ENCODE results near the gene COL12A1.

COL12A1 gene

GRCh38 chr6:75115481-75115880, 90.4 kb downstream of the COL12A1 start:
- no peaks in the 10 kb centered on the region for H3K27me3 ChIP-seq (ENCODE audit: control insufficient read depth in 1 of 2, insufficient read depth in 2 of 2, low read length in 2 of 2)
- H3K27ac ChIP-seq (ENCODE audit: low read length), result peak overlapping the region; percentile 24
- no peaks in the 10 kb centered on the region for H3K4me1 ChIP-seq (ENCODE audit: control insufficient read depth, insufficient read depth, low read length)
- peak overlapping the region in 1 of 2 donors; percentile 35 for H3K4me3 ChIP-seq (ENCODE audit: low read length in 2 of 2)
- peaks cover 19 to 30% of the 10 kb centered on the region in 2 donors for H3K36me3 ChIP-seq (ENCODE audit: control insufficient read depth in 2 of 2, insufficient read depth in 2 of 2, low read length in 2 of 2)
- no peak overlapping the region for H3K9ac ChIP-seq (ENCODE audit: low read length in 2 of 2)
- no peaks in the 10 kb centered on the region for H3K9me3 ChIP-seq (ENCODE audit: control insufficient read depth in 2 of 2, low read length in 2 of 2)

GRCh38 chr6:75114806-75115205, 91.0 kb downstream of the COL12A1 start:
- H3K4me3 ChIP-seq (ENCODE audit: low read length in 2 of 2), result peak overlapping the region in 1 of 2 donors; percentile 35

GRCh38 chr6:75114195-75114594, 91.7 kb downstream of the COL12A1 start:
- H3K4me1 ChIP-seq (ENCODE audit: control insufficient read depth, insufficient read depth, low read length), result no peaks in the 10 kb centered on the region
- H3K9ac ChIP-seq (ENCODE audit: low read length in 2 of 2), result no peak overlapping the region
- no peaks in the 10 kb centered on the region for H3K9me3 ChIP-seq (ENCODE audit: control insufficient read depth in 2 of 2, low read length in 2 of 2)
- peaks cover 11 to 30% of the 10 kb centered on the region in 2 donors for H3K36me3 ChIP-seq (ENCODE audit: control insufficient read depth in 2 of 2, insufficient read depth in 2 of 2, low read length in 2 of 2)
- no peak overlapping the region for H3K4me3 ChIP-seq (ENCODE audit: low read length in 2 of 2)
- H3K27ac ChIP-seq (ENCODE audit: low read length), result peak overlapping the region; percentile 24
- no peaks in the 10 kb centered on the region for H3K27me3 ChIP-seq (ENCODE audit: control insufficient read depth in 1 of 2, insufficient read depth in 2 of 2, low read length in 2 of 2)

More at GRCh38 chr6:75114806-75115205, 91.0 kb downstream of the COL12A1 start:
- Histone ChIP-seq H3K27me3 (ENCODE audit: control insufficient read depth in 1 of 2, insufficient read depth in 2 of 2, low read length in 2 of 2) (no peaks in the 10 kb centered on the region), H3K36me3 (ENCODE audit: control insufficient read depth in 2 of 2, insufficient read depth in 2 of 2, low read length in 2 of 2) (peaks cover 17 to 32% of the 10 kb centered on the region in 2 donors), H3K27ac (ENCODE audit: low read length) (peak overlapping the region; percentile 24), H3K4me1 (ENCODE audit: control insufficient read depth, insufficient read depth, low read length) (no peaks in the 10 kb centered on the region), H3K9me3 (ENCODE audit: control insufficient read depth in 2 of 2, low read length in 2 of 2) (no peaks in the 10 kb centered on the region), H3K9ac (ENCODE audit: low read length in 2 of 2) (no peak overlapping the region)

- Histone ChIP-seq H3K4me1 (ENCODE audit: control insufficient read depth, insufficient read depth, low read length) (no peaks in the 10 kb centered on the region), H3K9ac (ENCODE audit: low read length in 2 of 2) (no peak overlapping the region), H3K27me3 (ENCODE audit: control insufficient read depth in 1 of 2, insufficient read depth in 2 of 2, low read length in 2 of 2) (no peaks in the 10 kb centered on the region), H3K4me3 (ENCODE audit: low read length in 2 of 2) (no peak overlapping the region), H3K9me3 (ENCODE audit: control insufficient read depth in 2 of 2, low read length in 2 of 2) (no peaks in the 10 kb centered on the region), H3K36me3 (ENCODE audit: control insufficient read depth in 2 of 2, insufficient read depth in 2 of 2, low read length in 2 of 2) (peaks cover 6 to 23% of the 10 kb centered on the region in 2 donors), H3K27ac (ENCODE audit: low read length) (no peak overlapping the region)
Measured at GRCh38 chr6:75113446-75113845, 92.4 kb downstream of the COL12A1 start.

GRCh38 chr6:75109765-75110164, 96.1 kb downstream of the COL12A1 start:
- Histone ChIP-seq H3K36me3 (ENCODE audit: control insufficient read depth in 2 of 2, insufficient read depth in 2 of 2, low read length in 2 of 2) (peaks cover 8 to 23% of the 10 kb centered on the region in 2 donors), H3K9me3 (ENCODE audit: control insufficient read depth in 2 of 2, low read length in 2 of 2) (no peaks in the 10 kb centered on the region), H3K27me3 (ENCODE audit: control insufficient read depth in 1 of 2, insufficient read depth in 2 of 2, low read length in 2 of 2) (no peaks in the 10 kb centered on the region), H3K4me3 (ENCODE audit: low read length in 2 of 2) (no peak overlapping the region), H3K27ac (ENCODE audit: low read length) (no peak overlapping the region), H3K9ac (ENCODE audit: low read length in 2 of 2) (no peak overlapping the region), H3K4me1 (ENCODE audit: control insufficient read depth, insufficient read depth, low read length) (peaks cover 4% of the 10 kb centered on the region)

GRCh38 chr6:75109022-75109421, 96.8 kb downstream of the COL12A1 start:
- no peak overlapping the region for H3K27ac ChIP-seq (ENCODE audit: low read length)
- H3K27me3 ChIP-seq (ENCODE audit: control insufficient read depth in 1 of 2, insufficient read depth in 2 of 2, low read length in 2 of 2), result no peaks in the 10 kb centered on the region
- no peak overlapping the region for H3K9ac ChIP-seq (ENCODE audit: low read length in 2 of 2)
- no peaks in the 10 kb centered on the region for H3K9me3 ChIP-seq (ENCODE audit: control insufficient read depth in 2 of 2, low read length in 2 of 2)
- peaks cover 8 to 30% of the 10 kb centered on the region in 2 donors for H3K36me3 ChIP-seq (ENCODE audit: control insufficient read depth in 2 of 2, insufficient read depth in 2 of 2, low read length in 2 of 2)
- H3K4me1 ChIP-seq (ENCODE audit: control insufficient read depth, insufficient read depth, low read length), result peaks cover 4% of the 10 kb centered on the region
- no peak overlapping the region for H3K4me3 ChIP-seq (ENCODE audit: low read length in 2 of 2)

GRCh38 chr6:75108333-75108974, 97.4 kb downstream of the COL12A1 start:
- Histone ChIP-seq H3K4me3 (ENCODE audit: low read length in 2 of 2) (no peak overlapping the region), H3K9ac (ENCODE audit: low read length in 2 of 2) (no peak overlapping the region), H3K27ac (ENCODE audit: low read length) (peak overlapping the region; percentile 26), H3K27me3 (ENCODE audit: control insufficient read depth in 1 of 2, insufficient read depth in 2 of 2, low read length in 2 of 2) (no peaks in the 10 kb centered on the region), H3K36me3 (ENCODE audit: control insufficient read depth in 2 of 2, insufficient read depth in 2 of 2, low read length in 2 of 2) (peaks cover 9 to 35% of the 10 kb centered on the region in 2 donors), H3K4me1 (ENCODE audit: control insufficient read depth, insufficient read depth, low read length) (peaks cover 4% of the 10 kb centered on the region), H3K9me3 (ENCODE audit: control insufficient read depth in 2 of 2, low read length in 2 of 2) (no peaks in the 10 kb centered on the region)

- Histone ChIP-seq H3K9ac (ENCODE audit: low read length in 2 of 2) (no peak overlapping the region), H3K27ac (ENCODE audit: low read length) (peak overlapping the region; percentile 3), H3K27me3 (ENCODE audit: control insufficient read depth in 1 of 2, insufficient read depth in 2 of 2, low read length in 2 of 2) (no peaks in the 10 kb centered on the region)
Measured at GRCh38 chr6:75107913-75108312, 97.9 kb downstream of the COL12A1 start.

GRCh38 chr6:75106426-75106825, 99.4 kb downstream of the COL12A1 start:
- H3K27ac ChIP-seq (ENCODE audit: low read length), result no peak overlapping the region
- H3K9ac ChIP-seq (ENCODE audit: low read length in 2 of 2), result no peak overlapping the region
- H3K27me3 ChIP-seq (ENCODE audit: control insufficient read depth in 1 of 2, insufficient read depth in 2 of 2, low read length in 2 of 2), result no peaks in the 10 kb centered on the region
- peaks cover 4% of the 10 kb centered on the region for H3K4me1 ChIP-seq (ENCODE audit: control insufficient read depth, insufficient read depth, low read length)
- H3K36me3 ChIP-seq (ENCODE audit: control insufficient read depth in 2 of 2, insufficient read depth in 2 of 2, low read length in 2 of 2), result peaks cover 12 to 41% of the 10 kb centered on the region in 2 donors
- no peaks in the 10 kb centered on the region for H3K9me3 ChIP-seq (ENCODE audit: control insufficient read depth in 2 of 2, low read length in 2 of 2)
- no peak overlapping the region for H3K4me3 ChIP-seq (ENCODE audit: low read length in 2 of 2)

More at GRCh38 chr6:75107913-75108312, 97.9 kb downstream of the COL12A1 start:
- Histone ChIP-seq H3K4me3 (ENCODE audit: low read length in 2 of 2) (no peak overlapping the region), H3K36me3 (ENCODE audit: control insufficient read depth in 2 of 2, insufficient read depth in 2 of 2, low read length in 2 of 2) (peaks cover 12 to 39% of the 10 kb centered on the region in 2 donors), H3K4me1 (ENCODE audit: control insufficient read depth, insufficient read depth, low read length) (peaks cover 4% of the 10 kb centered on the region), H3K9me3 (ENCODE audit: control insufficient read depth in 2 of 2, low read length in 2 of 2) (no peaks in the 10 kb centered on the region)

- H3K36me3 ChIP-seq (ENCODE audit: control insufficient read depth in 2 of 2, insufficient read depth in 2 of 2, low read length in 2 of 2), result peaks cover 21 to 52% of the 10 kb centered on the region in 2 donors
Measured at GRCh38 chr6:75103431-75103830, 102.4 kb downstream of the COL12A1 start.

GRCh38 chr6:75102301-75102700, 103.6 kb downstream of the COL12A1 start:
- peaks cover 21 to 52% of the 10 kb centered on the region in 2 donors for H3K36me3 ChIP-seq (ENCODE audit: control insufficient read depth in 2 of 2, insufficient read depth in 2 of 2, low read length in 2 of 2)
- no peaks in the 10 kb centered on the region for H3K27me3 ChIP-seq (ENCODE audit: control insufficient read depth in 1 of 2, insufficient read depth in 2 of 2, low read length in 2 of 2)
- H3K9me3 ChIP-seq (ENCODE audit: control insufficient read depth in 2 of 2, low read length in 2 of 2), result no peaks in the 10 kb centered on the region
- peaks cover 15% of the 10 kb centered on the region for H3K4me1 ChIP-seq (ENCODE audit: control insufficient read depth, insufficient read depth, low read length)
- no peak overlapping the region for H3K9ac ChIP-seq (ENCODE audit: low read length in 2 of 2)
- no peak overlapping the region for H3K27ac ChIP-seq (ENCODE audit: low read length)
- H3K4me3 ChIP-seq (ENCODE audit: low read length in 2 of 2), result no peak overlapping the region

More at GRCh38 chr6:75103431-75103830, 102.4 kb downstream of the COL12A1 start:
- no peak overlapping the region for H3K4me3 ChIP-seq (ENCODE audit: low read length in 2 of 2)
- no peaks in the 10 kb centered on the region for H3K9me3 ChIP-seq (ENCODE audit: control insufficient read depth in 2 of 2, low read length in 2 of 2)
- H3K27me3 ChIP-seq (ENCODE audit: control insufficient read depth in 1 of 2, insufficient read depth in 2 of 2, low read length in 2 of 2), result no peaks in the 10 kb centered on the region
- H3K27ac ChIP-seq (ENCODE audit: low read length), result no peak overlapping the region
- no peak overlapping the region for H3K9ac ChIP-seq (ENCODE audit: low read length in 2 of 2)
- peaks cover 14% of the 10 kb centered on the region for H3K4me1 ChIP-seq (ENCODE audit: control insufficient read depth, insufficient read depth, low read length)
